Frontal cortex (tissue), 4 donors: ENCODE data around the gene LZTS3. TPM values are rescaled to one million over a fixed set of nuclear protein-coding genes. Genes with fewer than 3 reads are reported as not detected.

ENCODE experiments used
- DNase-seq, 2 donors: peaks; one replicate each; pipeline ENCODE4 v3.0.0; 2012; ENCODE audit warnings: low spot score in 2 of 2
- FAIRE-seq: peaks from 2 replicates; lab custom pipeline; 2012; peaks lifted over from hg19 to GRCh38; lab: Jason Lieb, UNC
- total RNA-seq: library from RNA; depleted of rRNA; stranded (reverse); fragments of >200 nt; gene quantifications from one replicate; pipeline ENCODE4 v1.2.3, GENCODE V29; 2014
- donor health status: control.
- donor health status: control.
- donor health status: control.

LZTS3 gene
- total RNA-seq, 1 donor from 2014 or later: 13.9 TPM

GRCh38 chr20:3168829-3169590 is 4.3 kb downstream of the LZTS3 start:
- FAIRE-seq: no peak
- DNase-seq: no peak

DNA sequence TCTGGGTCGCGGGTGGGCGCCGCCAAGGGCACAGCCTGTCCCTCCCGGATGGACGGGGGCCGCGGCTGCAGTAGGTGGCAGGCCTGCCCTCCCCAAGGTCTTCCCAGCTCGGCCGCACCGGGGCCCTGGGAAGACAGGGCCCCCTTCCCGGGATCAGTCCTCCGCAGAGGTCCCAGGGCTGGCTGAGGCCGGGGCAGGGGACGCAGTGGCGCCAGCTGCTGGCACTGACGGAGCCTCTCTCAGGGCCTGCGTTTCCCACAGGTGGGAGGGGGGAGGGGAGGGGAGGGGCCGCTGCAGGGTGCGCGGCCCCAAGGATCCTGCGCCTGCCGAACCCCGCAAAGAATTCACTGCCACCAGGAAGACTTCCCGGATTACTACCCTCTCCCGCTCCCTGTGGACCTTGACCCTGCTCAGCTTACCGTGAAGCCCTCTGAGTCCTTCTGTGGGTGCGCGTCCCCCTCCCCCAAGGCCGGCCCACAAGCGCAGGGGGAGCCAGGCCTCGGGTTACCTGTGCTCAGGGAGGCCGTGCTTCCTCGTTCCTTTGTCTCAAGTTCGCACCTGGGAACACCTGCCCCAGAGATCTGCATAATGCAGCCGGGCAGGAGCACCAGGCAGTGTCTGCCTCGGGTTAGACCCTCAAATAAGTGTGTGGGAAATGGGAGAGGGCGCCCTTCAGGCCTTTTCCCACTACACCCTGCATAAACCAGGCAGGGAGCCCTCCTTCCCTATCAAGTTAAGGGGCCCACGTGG is 5.1 kb downstream of the LZTS3 start:
- no peak for FAIRE-seq

DNA sequence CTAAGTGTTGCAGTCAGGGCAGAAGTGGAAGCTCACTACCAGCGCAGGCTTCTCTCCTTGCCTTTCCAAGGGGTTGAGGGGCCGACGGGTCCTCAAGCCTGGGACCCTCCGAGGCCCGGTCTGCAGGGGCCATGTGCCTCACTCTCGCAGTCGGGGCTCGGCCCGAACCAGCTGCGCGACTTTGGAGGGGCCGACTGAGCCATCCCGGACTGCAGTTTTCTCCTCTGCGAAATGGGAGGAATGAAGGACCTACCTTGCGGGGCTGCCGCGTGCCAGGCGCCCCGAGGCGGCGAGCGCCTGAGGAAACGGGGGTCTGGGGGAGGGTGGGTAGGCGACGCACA is 5.6 kb downstream of the LZTS3 start:
- DNase-seq: no peak
- FAIRE-seq: no peak

More for the DNA sequence above, 5.1 kb downstream of the LZTS3 start:
- peak in 1 of 2 donors; percentile 31 for DNase-seq

DNA sequence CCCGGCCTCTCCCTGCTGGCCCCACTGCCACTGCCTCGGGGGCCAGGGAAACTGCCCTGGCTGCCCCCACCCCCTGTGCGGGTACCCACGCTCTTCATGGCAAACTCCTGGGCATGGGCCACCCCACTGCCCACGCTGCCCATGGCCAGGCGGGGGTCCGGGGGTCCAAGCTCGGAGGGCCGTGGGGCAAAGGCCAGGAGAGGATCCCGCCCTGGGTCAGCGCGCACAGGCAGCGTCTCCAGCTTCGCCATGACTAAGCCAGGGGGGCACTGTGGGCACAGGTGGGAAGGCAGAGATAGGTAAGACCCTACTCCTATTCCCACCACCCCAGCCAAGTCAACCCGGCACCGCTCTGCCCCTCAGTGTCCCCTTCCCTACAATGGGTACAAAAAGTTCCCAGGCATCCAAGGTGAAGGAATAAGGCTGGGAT is 6.4 kb downstream of the LZTS3 start:
- no peak for DNase-seq
- FAIRE-seq: no peak

DNA sequence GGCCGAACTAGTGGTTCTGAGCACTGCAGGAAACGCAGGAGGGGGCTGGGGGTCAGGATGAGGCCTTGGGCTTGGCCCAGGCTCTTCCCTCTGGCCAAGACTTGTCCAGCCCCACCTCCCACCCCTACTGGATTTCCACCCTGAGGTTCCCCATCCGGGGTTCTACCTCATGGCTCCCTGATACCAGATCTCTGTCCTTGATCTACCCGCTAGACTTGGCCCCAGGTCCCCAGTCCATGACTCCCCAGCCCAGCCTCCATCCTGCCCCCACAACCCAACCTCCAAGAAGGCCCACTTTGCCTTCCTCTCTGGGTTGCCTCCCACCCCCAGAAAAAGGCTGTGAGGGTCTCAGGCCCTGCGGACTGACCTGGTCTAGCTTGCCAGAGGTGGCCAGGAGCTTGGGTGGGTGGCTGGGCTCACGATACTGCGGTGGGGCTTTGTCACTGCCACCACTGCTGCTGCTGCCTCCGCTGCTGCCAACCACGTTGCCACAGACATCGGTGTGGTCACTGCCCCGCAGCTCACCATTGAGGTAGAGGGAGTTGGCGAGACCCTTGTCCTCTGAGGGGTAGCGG is 6.9 kb downstream of the LZTS3 start:
- FAIRE-seq: no peak
- no peak for DNase-seq

- no peak for FAIRE-seq
- DNase-seq: peak; percentile 51 to 54
Observed at GRCh38 chr20:3165473-3166337, 7.6 kb downstream of the LZTS3 start.

GRCh38 chr20:3164763-3165410 is 8.5 kb downstream of the LZTS3 start:
- FAIRE-seq: no peak
- DNase-seq: peak in 1 of 2 donors; percentile 32

DNA sequence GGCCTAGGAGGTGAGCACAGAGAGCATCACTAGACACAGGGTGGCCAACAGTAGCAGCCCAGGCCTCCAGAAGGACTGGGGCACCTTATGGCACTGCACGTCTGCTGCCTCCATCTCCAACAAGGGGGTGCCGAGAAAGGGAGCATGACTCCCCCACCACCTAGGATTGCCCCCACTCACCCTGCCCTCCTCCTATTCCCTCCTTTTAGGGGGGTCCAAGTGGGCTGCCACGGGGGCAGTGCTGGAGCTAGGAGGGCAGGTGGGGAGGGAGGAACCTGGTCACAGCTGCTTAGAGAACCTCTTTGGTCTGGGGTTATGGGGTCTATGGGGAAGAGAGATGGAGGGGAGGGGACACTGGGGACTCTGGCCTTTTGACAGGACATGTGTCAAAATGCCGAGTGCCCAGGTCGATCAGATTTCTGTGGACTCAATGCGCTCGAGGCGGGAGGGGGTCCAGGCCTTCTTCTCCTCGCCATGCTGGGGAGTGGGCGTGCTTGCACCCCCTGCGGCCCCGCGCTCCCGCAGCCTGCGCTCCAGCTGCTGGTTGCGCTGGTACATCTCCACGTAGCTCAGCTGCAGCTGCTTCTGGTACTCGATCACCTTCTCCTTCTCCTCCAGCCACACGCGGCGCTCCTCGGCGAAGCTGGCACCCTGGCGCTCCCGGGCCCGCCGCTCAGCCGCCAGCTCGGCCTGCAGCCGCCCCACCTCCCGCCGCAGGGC is 9.1 kb downstream of the LZTS3 start:
- DNase-seq: peak in 1 of 2 donors; percentile 22
- FAIRE-seq: no peak

- DNase-seq: peak; percentile 15 to 31
- FAIRE-seq: no peak
Observed at GRCh38 chr20:3163099-3164042, 10.0 kb downstream of the LZTS3 start.

- peak; percentile 33 to 37 for DNase-seq
- FAIRE-seq: no peak
Observed at GRCh38 chr20:3162080-3162611, 11.2 kb downstream of the LZTS3 start.

DNA sequence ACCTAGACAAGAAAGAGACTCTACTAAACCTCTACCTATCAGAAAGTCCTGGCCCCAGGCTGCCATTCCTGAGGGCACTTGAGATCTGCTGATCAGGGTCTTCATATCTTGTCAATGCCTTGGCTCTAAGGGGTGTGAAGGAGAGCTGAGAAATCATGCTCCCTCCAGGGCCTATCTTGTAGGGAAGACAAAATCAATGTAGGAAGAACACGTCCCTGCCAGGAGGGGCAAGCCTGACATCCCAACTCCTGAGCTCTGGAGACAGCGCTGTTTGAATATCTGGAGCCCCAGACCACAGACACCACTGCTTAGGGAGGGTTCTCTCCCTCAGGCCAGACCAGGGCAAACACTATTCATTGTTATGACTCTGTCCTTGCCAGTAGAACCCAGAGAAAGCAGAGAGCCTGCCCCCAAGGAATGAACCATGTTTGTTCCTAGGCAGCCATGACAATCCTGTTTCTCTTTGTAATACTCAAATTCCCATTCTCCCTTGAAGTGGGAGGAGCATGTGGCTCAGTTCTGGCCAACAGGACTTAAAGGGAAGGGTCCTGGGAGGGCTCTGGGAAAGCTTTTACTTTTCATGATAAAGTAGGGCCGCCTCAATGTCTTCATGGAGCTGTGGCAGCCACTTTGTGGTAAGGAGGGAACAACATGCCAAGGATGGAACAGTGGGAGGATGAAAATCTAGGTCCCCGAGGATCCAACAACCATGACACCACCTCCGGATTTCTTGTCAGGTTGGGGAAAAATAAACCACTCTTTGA is 11.9 kb downstream of the LZTS3 start:
- no peak for FAIRE-seq

GRCh38 chr20:3160418-3160817 is 12.9 kb downstream of the LZTS3 start:
- DNase-seq (no peak), FAIRE-seq (no peak)

More for the DNA sequence above, 11.9 kb downstream of the LZTS3 start:
- DNase-seq: peak in 1 of 2 donors; percentile 32

DNA sequence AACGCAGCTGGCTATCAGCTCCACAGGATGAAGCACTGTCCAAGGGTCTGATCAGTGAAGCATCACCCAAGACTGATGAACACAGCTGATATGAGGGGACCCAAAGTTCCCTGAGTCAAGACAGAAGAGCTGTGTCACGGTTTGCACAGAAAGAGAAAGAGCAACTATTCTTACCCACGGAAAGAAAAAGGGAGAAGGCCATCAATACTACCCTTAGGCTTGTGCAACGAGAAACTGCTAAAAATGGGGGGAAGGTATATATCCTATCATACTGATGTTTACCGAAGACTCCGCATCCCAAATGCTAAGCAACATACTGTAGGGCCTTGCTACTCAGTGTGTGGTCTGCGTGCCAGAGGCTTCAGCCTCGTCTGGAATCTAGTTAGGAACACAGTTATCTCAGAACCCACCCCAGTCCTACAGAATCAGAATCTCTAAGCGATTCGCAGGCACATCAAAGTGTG is 14.3 kb downstream of the LZTS3 start:
- DNase-seq (no peak), FAIRE-seq (no peak)

GRCh38 chr20:3157817-3158216 is 15.5 kb downstream of the LZTS3 start:
- FAIRE-seq: no peak
- DNase-seq: no peak

DNA sequence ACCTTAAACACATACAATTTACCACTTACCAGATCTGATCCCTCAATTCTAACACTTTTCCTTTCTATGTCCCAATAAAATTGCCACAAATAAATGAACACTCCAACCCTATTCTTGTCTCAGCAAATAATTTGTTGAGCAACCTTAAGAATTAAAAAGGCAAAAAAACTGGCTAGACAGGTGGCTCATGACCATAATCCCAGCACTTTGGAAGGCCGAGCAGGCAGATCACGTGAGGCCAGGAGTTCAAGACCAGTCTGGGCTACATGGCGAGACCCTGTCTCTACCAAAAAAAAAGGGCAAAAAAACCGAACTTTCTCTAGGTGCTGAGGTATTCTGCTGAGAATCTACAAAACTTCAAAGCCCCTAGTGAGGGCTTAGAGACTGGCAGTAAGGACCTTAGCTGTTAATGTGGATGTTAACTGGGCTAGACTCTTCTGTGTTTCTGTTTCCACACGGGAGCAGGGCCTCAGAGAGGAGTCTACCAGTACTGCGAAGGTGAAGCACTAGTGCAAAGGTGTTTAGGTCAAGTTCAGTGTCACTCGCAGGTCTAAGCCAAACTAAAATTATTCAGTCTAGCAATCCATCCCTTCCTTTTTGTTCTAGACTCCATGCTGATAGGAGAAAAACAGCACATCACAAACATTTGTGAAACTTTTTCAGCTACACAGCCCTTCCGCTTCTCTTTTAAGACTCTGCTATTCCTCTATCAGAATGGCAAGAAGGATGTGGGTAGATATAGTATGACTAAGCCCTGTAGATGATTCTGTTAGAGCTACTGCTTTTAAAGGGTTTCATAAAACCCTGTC is 16.3 kb downstream of the LZTS3 start:
- no peak for FAIRE-seq
- no peak for DNase-seq
